CD4-positive, alpha-beta T cell treated with Interleukin-6 at 100 ng/mL for 8 hours (primary cell): ENCODE measurements around the gene EPHA2.

Experiments
- DNase-seq: peaks from one replicate; pipeline ENCODE4 v3.0.0-alpha.2; 2020; ENCODE audit warnings: mixed read lengths, low spot score

Gene EPHA2

DNA sequence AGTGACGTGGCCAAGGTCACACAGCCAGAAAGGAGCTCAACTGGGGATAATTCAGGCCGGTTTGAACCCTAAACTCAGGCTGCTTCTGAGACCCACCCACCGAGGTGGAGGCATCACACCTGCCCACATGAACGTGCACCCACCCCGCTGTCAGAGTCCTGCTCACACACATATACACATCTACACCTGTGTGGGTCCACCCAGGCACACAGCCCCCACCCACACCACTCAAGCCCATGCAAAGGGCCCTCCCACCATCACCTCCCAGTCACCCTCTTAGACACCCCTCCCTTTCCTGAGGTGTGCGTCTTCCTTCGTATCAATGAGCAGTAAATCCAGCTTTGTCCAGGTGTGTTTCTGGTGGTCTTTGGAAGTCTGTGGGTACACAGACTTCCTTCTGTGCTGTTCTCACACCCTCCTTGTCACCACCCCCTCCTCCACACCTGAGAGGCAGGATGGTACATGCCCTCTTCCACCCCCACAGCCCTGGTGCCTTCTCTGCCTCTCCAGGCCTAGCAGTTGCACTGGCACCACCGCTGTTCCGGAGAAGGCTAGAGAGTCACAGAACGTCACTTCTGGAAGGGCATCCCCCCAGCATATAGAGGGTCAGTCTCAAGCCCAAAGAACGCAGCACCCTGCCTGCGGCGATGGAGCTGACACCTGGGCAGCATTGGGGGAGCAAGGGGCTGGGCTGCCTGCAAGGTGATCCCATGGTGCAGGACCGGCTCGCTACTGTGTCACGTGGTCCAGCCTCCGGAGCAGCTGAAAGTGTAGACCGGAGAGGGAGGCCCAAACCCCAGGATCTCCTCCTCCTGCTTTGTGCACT is 63.6 kb downstream of the EPHA2 start:
- no peak for DNase-seq

- DNase-seq = no peak
Observed at GRCh38 chr1:16091296-16091695, 64.6 kb downstream of the EPHA2 start.

GRCh38 chr1:16090076-16090826 is 65.6 kb downstream of the EPHA2 start:
- no peak for DNase-seq

- DNase-seq = no peak
Observed at GRCh38 chr1:16088996-16089395, 66.9 kb downstream of the EPHA2 start.

DNA sequence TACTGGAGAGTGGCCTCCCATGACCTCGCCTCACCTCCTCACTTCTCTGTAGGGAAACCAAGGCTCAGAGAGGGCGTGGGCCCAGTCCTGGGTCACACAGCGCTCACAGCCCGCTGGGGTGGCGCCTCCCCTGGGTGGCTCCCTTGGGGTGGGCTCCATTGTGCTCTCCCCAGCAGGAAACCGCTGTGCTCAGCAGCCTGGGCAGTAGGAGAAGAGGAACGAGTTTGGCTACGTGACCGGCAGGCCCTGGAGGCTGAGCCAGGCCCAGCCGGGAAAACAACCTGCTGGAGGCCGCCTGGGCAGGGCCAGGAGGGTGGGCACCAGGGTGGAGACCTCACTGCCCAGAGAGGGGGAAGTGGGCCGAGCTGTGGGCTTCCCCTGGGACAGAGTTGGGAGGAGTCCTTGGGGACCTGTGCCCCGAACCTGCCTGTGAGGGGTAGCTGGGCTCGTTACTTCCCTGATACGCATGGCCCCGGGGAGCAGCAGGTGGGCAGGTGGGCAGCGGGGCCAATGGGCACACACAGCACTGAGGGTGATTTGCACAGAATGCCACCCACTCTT is 67.4 kb downstream of the EPHA2 start:
- DNase-seq = no peak

DNA sequence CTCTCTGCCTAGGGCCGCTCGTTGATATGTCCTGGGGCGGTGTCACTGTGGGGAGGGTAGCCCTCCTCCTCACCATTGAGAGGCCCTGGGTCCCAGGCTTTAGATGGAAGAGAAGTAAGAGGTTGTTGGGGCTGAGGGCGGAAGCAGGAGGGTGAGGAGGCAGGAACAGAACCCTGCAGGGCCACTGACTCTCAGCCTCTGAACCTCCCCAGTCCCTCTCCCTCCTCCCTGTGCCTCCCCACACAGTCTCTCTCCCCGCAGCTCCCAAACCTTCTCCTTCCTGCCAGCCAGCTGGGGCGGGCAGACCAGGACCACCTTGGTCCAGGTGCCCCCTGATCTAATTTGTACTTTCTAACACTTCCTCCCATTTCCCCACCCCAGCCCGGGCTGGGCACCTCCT is 68.1 kb downstream of the EPHA2 start:
- no peak for DNase-seq

DNA sequence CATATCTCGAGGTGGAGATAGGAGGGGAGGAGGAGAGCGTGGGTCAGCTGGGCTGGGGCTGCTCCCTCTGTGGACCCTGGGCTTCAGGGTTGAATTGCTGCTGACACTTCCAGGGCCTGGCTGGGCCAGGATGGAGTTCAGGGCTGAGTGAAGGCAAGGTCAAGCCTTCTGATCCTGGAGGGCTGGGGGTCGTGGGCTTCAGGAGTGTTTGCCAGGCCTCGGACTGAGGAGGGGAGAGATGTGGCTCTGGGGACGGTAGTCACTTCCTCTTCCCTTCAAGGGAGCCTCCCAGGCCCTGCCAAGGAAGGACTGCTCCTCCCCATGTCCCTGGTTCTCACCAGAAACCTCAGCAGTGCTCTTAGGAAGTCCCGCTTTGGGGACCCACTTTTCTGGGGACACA is 70.3 kb downstream of the EPHA2 start:
- no peak for DNase-seq

DNA sequence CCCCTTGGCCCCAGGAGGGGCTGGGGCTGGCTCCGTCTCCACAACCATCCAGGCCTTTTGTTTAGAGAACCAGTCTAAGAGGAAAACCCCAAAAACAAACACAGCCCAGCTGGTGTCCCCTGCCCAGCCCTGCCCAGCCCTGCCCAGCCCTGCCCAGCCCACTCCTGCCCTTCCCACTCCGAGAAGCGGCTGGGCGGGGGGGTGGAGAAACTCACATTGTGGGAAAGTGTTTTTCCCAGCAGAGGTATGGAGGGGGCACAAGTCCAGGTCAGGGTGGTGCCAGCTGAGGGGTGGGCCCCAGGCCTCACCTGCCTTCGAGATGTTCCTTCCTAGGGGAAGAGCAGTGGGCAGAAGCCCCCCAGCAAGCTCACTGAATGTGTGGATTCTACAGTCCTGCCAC is 72.4 kb downstream of the EPHA2 start:
- DNase-seq = no peak

- peak; percentile 52 for DNase-seq
Observed at GRCh38 chr1:16082283-16083038, 73.4 kb downstream of the EPHA2 start.

GRCh38 chr1:16081636-16082035 is 74.2 kb downstream of the EPHA2 start:
- DNase-seq = no peak

- DNase-seq = no peak
Observed at GRCh38 chr1:16080422-16081150, 75.3 kb downstream of the EPHA2 start.

- DNase-seq = peak; percentile 68
Observed at GRCh38 chr1:16078925-16079656, 76.8 kb downstream of the EPHA2 start.

DNA sequence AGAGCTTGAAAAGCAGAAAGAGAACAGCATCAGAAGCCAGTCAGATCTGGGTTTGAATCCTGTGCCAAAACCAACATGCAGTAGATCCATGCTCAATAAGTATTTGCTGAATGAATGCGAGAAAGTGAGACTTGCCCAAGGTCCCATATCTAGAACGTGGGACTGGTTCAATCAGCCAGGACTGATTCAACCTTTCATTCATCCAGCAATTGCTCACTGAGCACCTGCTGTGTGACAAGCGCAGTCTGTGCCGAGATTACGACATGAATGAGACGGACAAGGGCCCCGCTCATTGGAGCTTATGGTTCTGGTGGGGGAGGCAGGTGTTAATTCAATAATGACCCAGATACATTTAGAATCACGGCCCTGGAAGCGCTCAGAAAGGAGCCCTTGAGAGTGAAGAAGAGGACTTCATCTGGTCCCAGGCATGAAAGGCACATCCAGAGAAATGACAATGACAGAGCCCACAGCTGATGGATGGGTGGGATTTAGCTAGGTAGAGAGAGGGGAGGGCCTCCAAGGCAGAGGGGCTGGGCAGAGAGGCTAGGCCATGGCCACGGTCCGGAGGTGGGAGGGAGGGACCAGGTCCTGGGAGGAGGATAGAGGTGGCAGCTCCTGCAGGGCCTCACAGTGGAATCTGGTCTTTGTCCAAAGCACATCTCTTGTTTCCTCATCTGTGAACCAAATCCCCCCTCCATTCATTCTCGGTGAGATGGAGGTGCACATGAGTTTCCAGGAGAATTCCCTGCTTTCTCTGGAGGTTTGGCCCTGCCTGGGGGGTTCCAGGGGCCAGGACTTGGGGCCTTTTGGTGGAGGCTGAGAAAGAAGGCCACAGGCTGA is 78.2 kb downstream of the EPHA2 start:
- DNase-seq = no peak

GRCh38 chr1:16076865-16077238 is 79.0 kb downstream of the EPHA2 start:
- no peak for DNase-seq

GRCh38 chr1:16076031-16076864 is 79.6 kb downstream of the EPHA2 start:
- no peak for DNase-seq

GRCh38 chr1:16075337-16076030 is 80.4 kb downstream of the EPHA2 start:
- no peak for DNase-seq
